ENCODE results near the gene EIF4A3. TPM values are rescaled to one million over a fixed set of nuclear protein-coding genes. Genes with fewer than 3 reads are reported as not detected.

EIF4A3 gene
- polyA plus RNA-seq, 2 of the 4 experiments (the other 2 are of a cell fraction), result 181 to 189 TPM

- TF ChIP-seq MAX (IDR thresholded peaks at IDR 0.05), result no peak
- TF ChIP-seq EHF (CRISPR knock-in tag; IDR thresholded peaks at IDR 0.05), result no peak
- TF ChIP-seq HOXA7 (CRISPR knock-in tag; IDR thresholded peaks at IDR 0.05), result no peak
- TF ChIP-seq FOXS1 (CRISPR knock-in tag; IDR thresholded peaks at IDR 0.05), result no peak
- no peak for TF ChIP-seq FOSB (CRISPR knock-in tag; IDR thresholded peaks at IDR 0.05)
- TF ChIP-seq ESRRA (IDR thresholded peaks at IDR 0.05; ENCODE audit: borderline replicate concordance, low read length), result no peak
- no peak for TF ChIP-seq ZNF302 (CRISPR knock-in tag; IDR thresholded peaks at IDR 0.05)
- TF ChIP-seq ELK1 (IDR thresholded peaks at IDR 0.05; ENCODE audit: low read depth, low read length), result no peak
These were observed 30.0 kb downstream of the EIF4A3 start (continued) for GRCh38 chr17:80116921-80117380.

- FAIRE-seq (no peak), ATAC-seq (no peak), DNase-seq (ENCODE audit: low read depth in 1 of 2, low spot score in 1 of 2) (no peak)
- CTCF ChIA-PET, result interaction anchor here (0.7 to 11.7 kb wide), 5 partner anchors 16 to 108 kb away, joined by 3 to 99 read pairs (median 3); partner anchors contain the start of gene GAA
- POLR2A ChIA-PET, result interaction anchor here (1.1 kb wide), 1 partner anchor 15 kb away, joined by 4 read pairs; the partner anchor contains the start of gene GAA
- no peak overlapping the region for H3K27ac ChIP-seq
- no peak overlapping the region for H3K4me3 ChIP-seq
- WGBS (ENCODE audit: missing lambda C conversion rate), result 91% methylated on average over 16 of the region's 16 CpGs
- no peak overlapping the region for H3K4me2 ChIP-seq
- no peaks in the 10 kb centered on the region for H3K4me1 ChIP-seq
- H3K9me3 ChIP-seq, result no peaks in the 10 kb centered on the region
- TF ChIP-seq HOXB13 (CRISPR knock-in tag; IDR thresholded peaks at IDR 0.05; ENCODE audit: low read depth) (no peak), CEBPB (IDR thresholded peaks at IDR 0.05) (no peak)
These were observed 30.5 kb downstream of the EIF4A3 start for GRCh38 chr17:80116276-80116920.

GRCh38 chr17:80115159-80115558 is 31.8 kb downstream of the EIF4A3 start:
- TF ChIP-seq SMC3 (IDR thresholded peaks at IDR 0.05) (no peak), FOSL2 (IDR thresholded peaks at IDR 0.05) (no peak), FOSL2 (CRISPR knock-in tag; IDR thresholded peaks at IDR 0.05) (peak; percentile 25; the same call in 1 of the 2 replicates), JUNB (IDR thresholded peaks at IDR 0.05) (no peak), MAFK (IDR thresholded peaks at IDR 0.05; ENCODE audit: partially characterized antibody) (no peak), HOXA7 (CRISPR knock-in tag; IDR thresholded peaks at IDR 0.05) (no peak)
- Histone ChIP-seq H3K4me1 (no peaks in the 10 kb centered on the region), H3K27ac (no peak overlapping the region), H3K4me2 (no peak overlapping the region), H3K4me3 (no peak overlapping the region), H3K9me3 (no peaks in the 10 kb centered on the region)
- FAIRE-seq (no peak), ATAC-seq (no peak), DNase-seq (ENCODE audit: low read depth in 1 of 2, low spot score in 1 of 2) (no peak)
- CTCF ChIA-PET, result interaction anchor here (0.5 to 11.7 kb wide), 7 partner anchors 9 to 107 kb away, joined by 3 to 99 read pairs (median 7); partner anchors contain the start of gene GAA
- POLR2A ChIA-PET, result interaction anchor here (1.5 kb wide), 1 partner anchor 13 kb away, joined by 6 read pairs; the partner anchor contains the start of gene GAA
- 83% methylated on average over 8 of the region's 8 CpGs for WGBS (ENCODE audit: missing lambda C conversion rate)

DNA sequence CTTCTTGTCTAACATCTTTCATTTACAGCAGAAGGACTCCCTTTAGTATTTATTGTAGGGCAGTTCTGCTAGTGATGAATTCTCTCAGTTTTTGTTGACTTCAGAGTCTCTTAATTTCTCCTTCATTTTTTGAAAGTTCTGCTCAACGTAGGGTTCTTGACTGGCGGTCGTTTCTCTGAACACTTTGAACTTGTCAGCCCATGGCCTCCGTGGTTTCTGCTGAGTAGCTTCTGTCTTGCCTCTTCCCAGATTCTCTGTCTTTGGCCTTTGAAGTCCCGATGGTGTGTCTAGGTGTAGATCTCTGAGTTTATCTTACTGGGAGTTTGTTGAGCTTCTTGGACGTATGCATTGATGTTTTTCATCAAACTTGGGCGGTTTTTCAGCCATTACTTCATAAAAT is 32.2 kb downstream of the EIF4A3 start:
- H3K4me2 ChIP-seq, result no peak overlapping the region
- TF ChIP-seq MAX (IDR thresholded peaks at IDR 0.05), result no peak
- no peak for TF ChIP-seq CHD2 (IDR thresholded peaks at IDR 0.05; ENCODE audit: low read length, partially characterized antibody)
- no peak for TF ChIP-seq HEYL (CRISPR knock-in tag; IDR thresholded peaks at IDR 0.05)
- no peak for TF ChIP-seq HDAC2 (IDR thresholded peaks at IDR 0.05)
- no peak for TF ChIP-seq PHF8 (IDR thresholded peaks at IDR 0.05; ENCODE audit: borderline replicate concordance, low read depth)
- TF ChIP-seq NPAS2 (CRISPR knock-in tag; IDR thresholded peaks at IDR 0.05; ENCODE audit: borderline replicate concordance), result no peak
- TF ChIP-seq EP300 (IDR thresholded peaks at IDR 0.05), result no peak
- TF ChIP-seq NR3C1 (IDR thresholded peaks at IDR 0.05), result no peak
- TF ChIP-seq CBX2 (IDR thresholded peaks at IDR 0.05; ENCODE audit: borderline replicate concordance, low read depth), result no peak
- H3K4me3 ChIP-seq, result no peak overlapping the region
- no peaks in the 10 kb centered on the region for H3K4me1 ChIP-seq
- H3K27ac ChIP-seq, result no peak overlapping the region
- H3K9me3 ChIP-seq, result no peaks in the 10 kb centered on the region
- FAIRE-seq (no peak), ATAC-seq (no peak), DNase-seq (ENCODE audit: low read depth in 1 of 2, low spot score in 1 of 2) (no peak)
- ChIA-PET POLR2A (interaction anchor here (1.5 kb wide), 1 partner anchor 13 kb away, joined by 6 read pairs; the partner anchor contains the start of gene GAA), CTCF (interaction anchor here (0.5 to 11.7 kb wide), 6 partner anchors 9 to 27 kb away, joined by 3 to 99 read pairs (median 8); partner anchors contain the start of gene GAA)
- 85% methylated on average over 7 of the region's 7 CpGs for WGBS (ENCODE audit: missing lambda C conversion rate)
